Ectodermal cell (in vitro differentiated cells): Measurements from ENCODE around the gene HOXA4.

Experiments used
- H3K27ac ChIP-seq: 2 replicates; pipeline ENCODE4 v1.7.0; 2013; ENCODE audit warnings: mild to moderate bottlenecking, low read depth, low read length; ENCODE audit not compliant: insufficient read depth, poor library complexity, severe bottlenecking
- H3K27me3 ChIP-seq: 2 replicates; pipeline ENCODE4 v1.7.0; 2013; ENCODE audit warnings: mild to moderate bottlenecking, low read length; ENCODE audit not compliant: insufficient read depth, control insufficient read depth, poor library complexity, severe bottlenecking
- H3K36me3 ChIP-seq: one replicate; pipeline ENCODE4 v1.7.0; 2013; ENCODE audit warnings: low read length; ENCODE audit not compliant: control insufficient read depth, insufficient read depth
- H3K4me1 ChIP-seq: one replicate; pipeline ENCODE4 v1.7.0; 2013; ENCODE audit warnings: low read length; ENCODE audit not compliant: control insufficient read depth, insufficient read depth
- H3K4me3 ChIP-seq: 2 replicates; pipeline ENCODE4 v1.7.0; 2013; ENCODE audit warnings: low read depth, low read length, control low read depth; ENCODE audit not compliant: insufficient read depth
- H3K9me3 ChIP-seq: 2 replicates; pipeline ENCODE4 v1.7.0; 2013; ENCODE audit warnings: mild to moderate bottlenecking, low read length, moderate library complexity; ENCODE audit not compliant: control insufficient read depth
- WGBS, 2 experiments: methylation state at CpG; one replicate each; pipeline ENCODE4 v1.1.7; 2013; ENCODE audit warnings: missing lambda C conversion rate in 2 of 2; 5-methylcytosine and 5-hydroxymethylcytosine counted together

HOXA4 gene

DNA sequence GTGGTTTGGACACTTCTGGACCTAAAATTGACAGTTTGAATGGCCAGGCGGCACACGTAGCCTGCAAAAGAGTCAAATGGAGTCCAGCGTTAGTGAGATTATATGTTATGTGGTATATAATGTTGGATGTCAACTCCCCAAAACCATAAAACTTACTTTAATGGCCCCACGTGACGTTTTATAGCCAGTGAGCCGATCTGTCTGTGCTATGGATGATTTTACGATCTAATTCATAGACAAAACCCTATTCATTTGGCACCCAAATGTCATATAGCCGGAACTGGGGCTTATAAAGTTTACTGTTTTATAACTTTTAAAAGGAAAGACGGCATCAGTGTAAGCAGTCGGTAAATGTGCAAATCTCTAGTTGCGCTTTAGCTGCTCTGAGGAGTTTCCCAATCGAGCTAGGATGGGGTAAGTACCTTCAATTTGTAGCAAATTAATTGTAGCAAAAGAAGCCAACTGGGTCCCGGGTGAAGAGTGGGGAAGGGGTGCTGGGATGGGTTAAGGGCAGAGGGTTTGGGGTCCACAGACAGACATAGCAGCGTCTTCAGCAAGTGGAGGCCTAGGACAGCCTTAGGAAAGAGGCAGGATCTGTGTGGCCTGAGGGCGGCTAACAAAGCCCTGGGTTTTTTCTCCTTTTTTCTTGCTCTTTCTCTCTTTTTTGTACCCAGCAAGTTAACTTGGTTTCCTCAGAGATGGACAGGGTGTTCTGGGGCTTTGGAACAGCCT is 9.7 kb upstream of the HOXA4 start:
- H3K27me3 ChIP-seq: peaks cover 100% of the 10 kb centered on the region
- 26 to 30% methylated on average over 15 of the region's 15 CpGs for WGBS, 2 experiments
- peaks cover 4% of the 10 kb centered on the region for H3K4me1 ChIP-seq
- H3K4me3 ChIP-seq: no peak overlapping the region
- no peaks in the 10 kb centered on the region for H3K9me3 ChIP-seq
- H3K36me3 ChIP-seq: no peaks in the 10 kb centered on the region
- H3K27ac ChIP-seq: no peak overlapping the region

DNA sequence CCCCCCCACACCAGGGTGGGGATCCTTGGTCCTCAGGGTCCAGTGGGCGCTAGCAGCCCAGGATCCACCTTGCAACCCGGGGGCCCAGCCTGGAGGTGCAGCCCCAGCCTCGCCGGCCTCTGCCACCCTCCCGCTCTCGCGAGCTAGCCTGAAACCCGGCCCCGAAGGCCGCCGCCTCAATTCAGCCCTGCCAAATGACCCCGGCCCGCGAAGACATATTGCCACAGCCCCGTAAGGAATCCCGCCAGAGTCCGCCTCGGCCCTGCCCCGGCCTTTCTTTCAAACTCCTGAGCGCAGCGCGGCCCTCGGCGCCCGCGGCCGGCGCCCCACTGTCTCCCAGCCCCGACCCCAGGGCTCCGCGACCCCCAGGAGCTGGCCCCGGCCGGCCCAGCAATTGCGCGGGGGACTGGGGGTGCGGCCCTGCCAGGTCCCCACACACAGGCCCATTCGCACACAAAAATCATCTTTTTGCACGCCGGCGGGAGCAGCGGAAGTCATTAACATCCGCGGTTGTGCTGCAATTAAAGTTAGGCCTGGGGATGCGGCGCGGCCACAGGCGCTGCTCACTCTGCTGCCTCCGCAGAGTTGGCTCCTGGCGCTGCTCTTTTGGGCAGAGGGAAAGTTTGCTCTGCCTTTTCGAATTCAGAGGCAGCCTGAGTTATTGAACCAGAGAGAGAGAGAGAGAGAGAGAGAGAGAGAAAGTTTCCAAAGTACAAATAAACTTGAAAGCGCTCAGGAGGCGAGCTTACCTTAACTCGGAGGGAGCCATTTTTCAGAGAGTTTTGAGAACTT is 9.0 kb upstream of the HOXA4 start:
- Histone ChIP-seq H3K4me1 (peaks cover 4% of the 10 kb centered on the region), H3K36me3 (no peaks in the 10 kb centered on the region), H3K9me3 (no peaks in the 10 kb centered on the region), H3K27me3 (peaks cover 100% of the 10 kb centered on the region), H3K27ac (no peak overlapping the region), H3K4me3 (no peak overlapping the region)
- whole genome bisulfite sequencing, 2 experiments: 1% methylated on average over 53 of the region's 53 CpGs

DNA sequence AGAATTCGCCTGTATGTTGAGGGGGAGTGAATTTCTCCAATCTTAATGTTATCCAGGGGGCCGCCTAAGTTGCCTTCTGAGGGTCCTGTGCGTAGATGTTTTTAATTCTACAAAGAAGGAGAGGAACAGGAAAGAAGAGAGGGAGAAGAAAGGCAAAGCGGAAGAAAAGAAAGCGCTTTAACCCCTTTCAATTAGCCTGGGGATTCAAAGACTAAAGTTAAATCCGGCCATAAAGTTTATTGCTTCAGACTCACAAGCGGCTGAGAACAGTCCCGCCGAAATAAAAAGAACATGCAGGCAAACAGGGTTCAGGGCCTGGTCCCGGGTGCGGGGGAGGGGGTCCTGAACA is 8.4 kb upstream of the HOXA4 start:
- no peak overlapping the region for H3K4me3 ChIP-seq
- H3K9me3 ChIP-seq: no peaks in the 10 kb centered on the region
- H3K4me1 ChIP-seq: peaks cover 4% of the 10 kb centered on the region
- H3K36me3 ChIP-seq: no peaks in the 10 kb centered on the region
- H3K27ac ChIP-seq: no peak overlapping the region
- H3K27me3 ChIP-seq: peaks cover 100% of the 10 kb centered on the region
- 7 to 8% methylated on average over 11 of the region's 11 CpGs for WGBS, 2 experiments

DNA sequence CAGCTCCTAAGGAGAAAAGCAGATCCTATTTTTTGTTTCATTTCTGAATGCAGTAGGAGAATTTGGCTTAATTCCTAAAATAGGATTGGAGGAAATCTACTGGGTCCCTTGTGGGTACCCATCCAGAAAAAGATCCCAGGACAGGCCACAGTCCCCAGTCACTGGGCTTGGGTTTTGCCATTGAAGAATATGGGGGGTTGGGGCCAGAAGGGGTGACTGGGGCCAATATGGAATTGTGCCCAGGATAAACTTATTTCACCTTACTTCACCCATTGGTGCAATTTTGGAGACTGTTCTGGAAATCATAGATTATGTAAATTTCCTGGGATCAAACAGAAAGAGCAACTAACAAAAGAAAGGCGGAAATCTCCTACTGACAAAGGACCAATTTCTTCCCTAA is 7.9 kb upstream of the HOXA4 start:
- Histone ChIP-seq H3K27me3 (peaks cover 100% of the 10 kb centered on the region), H3K4me3 (no peak overlapping the region), H3K4me1 (peaks cover 4% of the 10 kb centered on the region), H3K27ac (no peak overlapping the region), H3K9me3 (no peaks in the 10 kb centered on the region), H3K36me3 (no peaks in the 10 kb centered on the region)
- 25 to 29% methylated on average over 1 of the region's 1 CpG for WGBS, 2 experiments

DNA sequence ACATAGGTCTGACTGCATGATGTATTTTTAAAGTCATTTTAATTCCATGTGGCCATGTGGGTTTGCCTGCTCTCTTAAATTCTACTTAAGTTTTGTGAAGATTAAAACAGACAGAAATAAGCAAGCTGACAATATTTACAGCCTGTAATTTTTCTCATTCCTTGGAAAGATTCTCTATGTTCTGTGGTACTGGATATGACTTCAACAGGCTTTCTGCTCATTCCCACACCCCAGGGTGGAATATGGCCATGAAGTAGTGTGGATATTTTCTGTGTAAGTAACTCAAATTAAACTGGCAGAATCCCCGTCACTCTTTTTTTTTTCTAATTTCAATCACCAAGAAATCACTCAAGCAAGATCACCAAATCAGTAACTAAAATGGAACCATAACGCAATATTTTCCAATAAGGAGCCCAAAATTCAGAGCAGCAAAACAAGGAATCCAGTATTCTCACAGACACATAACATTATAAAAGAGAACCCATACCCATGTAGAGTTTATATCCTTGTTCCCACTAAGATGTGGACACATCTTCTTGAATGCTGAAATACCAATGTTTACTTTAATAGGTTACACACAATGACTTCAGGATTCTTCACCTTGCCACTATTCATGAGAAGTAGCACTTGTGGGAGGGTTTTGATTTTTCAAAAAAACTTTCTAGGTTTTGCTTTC is 7.2 kb upstream of the HOXA4 start:
- H3K9me3 ChIP-seq: no peaks in the 10 kb centered on the region
- 49 to 65% methylated on average over 2 of the region's 2 CpGs for WGBS, 2 experiments
- H3K27ac ChIP-seq: no peak overlapping the region
- no peaks in the 10 kb centered on the region for H3K36me3 ChIP-seq
- H3K4me1 ChIP-seq: peaks cover 4% of the 10 kb centered on the region
- H3K27me3 ChIP-seq: peaks cover 100% of the 10 kb centered on the region
- H3K4me3 ChIP-seq: no peak overlapping the region

DNA sequence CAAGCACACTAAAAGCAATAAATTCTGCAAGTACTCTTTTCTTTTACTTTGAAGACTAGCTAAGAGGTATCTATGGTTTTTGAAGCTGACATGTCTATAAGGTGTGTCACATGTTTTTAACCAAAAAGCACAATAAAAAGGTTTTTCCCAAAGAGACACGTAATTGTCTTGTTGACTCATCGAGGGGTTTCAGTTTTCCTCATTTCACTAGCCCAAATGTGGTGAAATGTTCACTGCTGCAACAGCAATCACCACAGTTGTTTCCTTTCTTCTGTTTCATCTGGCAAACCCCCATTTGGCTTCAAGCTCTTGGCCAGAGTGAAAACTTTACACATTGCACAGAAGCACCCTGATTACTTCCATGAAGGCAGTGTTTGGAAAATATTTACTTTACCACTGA is 3.8 kb upstream of the HOXA4 start:
- no peak overlapping the region for H3K4me3 ChIP-seq
- H3K9me3 ChIP-seq: no peaks in the 10 kb centered on the region
- H3K27me3 ChIP-seq: peaks cover 100% of the 10 kb centered on the region
- no peaks in the 10 kb centered on the region for H3K36me3 ChIP-seq
- no peak overlapping the region for H3K27ac ChIP-seq
- 16 to 18% methylated on average over 2 of the region's 2 CpGs for WGBS, 2 experiments
- H3K4me1 ChIP-seq: no peaks in the 10 kb centered on the region

DNA sequence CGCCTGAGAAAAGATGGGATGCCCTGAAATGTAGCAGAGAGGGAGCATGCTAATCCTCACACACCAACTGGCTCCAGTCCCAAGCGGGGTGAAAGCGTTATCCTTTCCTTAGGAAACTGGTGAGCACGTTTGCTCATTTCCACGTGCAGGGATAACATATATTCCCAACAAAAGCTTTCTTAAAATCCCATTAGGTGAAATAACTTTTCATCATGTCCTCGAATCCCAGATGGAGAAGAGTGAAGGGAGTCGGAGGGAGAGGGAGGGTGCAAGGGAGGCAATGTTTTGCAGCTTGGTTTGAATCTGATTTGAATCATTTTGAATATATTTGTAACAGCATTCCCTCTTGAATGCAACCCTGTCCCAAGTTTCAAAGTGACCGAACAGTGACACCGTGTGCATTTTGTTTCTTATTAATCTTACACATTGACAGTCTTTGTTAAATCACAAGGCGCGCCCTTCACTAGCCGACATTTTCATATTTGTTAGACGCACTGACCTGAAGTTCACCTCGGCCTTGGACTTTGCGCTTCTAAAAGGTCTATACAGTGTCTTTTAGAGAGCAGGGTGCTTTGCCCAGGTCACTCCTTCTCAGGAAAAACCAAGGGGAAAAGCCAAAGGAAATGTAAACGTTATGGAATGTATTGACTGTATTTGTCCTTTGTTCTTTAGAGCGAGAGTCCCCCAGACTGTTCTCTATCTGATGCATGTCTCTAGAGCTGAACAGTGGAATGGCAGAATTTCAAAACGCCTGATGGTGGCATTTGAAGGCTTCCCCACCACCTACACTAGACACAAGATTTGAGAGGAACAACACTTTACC is 3.1 kb upstream of the HOXA4 start:
- peaks cover 100% of the 10 kb centered on the region for H3K27me3 ChIP-seq
- no peaks in the 10 kb centered on the region for H3K36me3 ChIP-seq
- H3K27ac ChIP-seq: no peak overlapping the region
- 15 to 17% methylated on average over 16 to 18 of the region's 18 CpGs for WGBS, 2 experiments
- H3K9me3 ChIP-seq: no peaks in the 10 kb centered on the region
- no peaks in the 10 kb centered on the region for H3K4me1 ChIP-seq
- no peak overlapping the region for H3K4me3 ChIP-seq

DNA sequence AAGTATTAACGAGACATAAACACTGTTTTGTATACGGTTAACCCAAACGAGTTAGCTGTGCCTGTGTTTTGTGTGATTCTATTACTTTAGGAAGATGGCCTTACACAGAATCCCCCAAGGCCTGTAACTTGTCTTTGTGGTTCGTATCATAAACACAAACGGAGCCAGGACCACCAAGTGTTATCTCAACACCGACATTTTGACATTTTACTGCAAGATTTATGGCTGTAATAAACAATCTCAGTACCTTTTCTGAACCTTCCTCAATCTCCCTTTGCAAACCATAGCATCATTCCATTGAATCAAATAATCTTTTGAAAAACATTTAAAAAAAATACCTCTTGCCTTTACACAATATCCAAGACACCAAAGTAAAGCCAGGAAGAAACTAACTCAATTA is 2.4 kb upstream of the HOXA4 start:
- peaks cover 100% of the 10 kb centered on the region for H3K27me3 ChIP-seq
- H3K27ac ChIP-seq: no peak overlapping the region
- no peaks in the 10 kb centered on the region for H3K36me3 ChIP-seq
- H3K9me3 ChIP-seq: no peaks in the 10 kb centered on the region
- 16 to 30% methylated on average over 6 of the region's 6 CpGs for WGBS, 2 experiments
- H3K4me3 ChIP-seq: no peak overlapping the region
- H3K4me1 ChIP-seq: no peaks in the 10 kb centered on the region

DNA sequence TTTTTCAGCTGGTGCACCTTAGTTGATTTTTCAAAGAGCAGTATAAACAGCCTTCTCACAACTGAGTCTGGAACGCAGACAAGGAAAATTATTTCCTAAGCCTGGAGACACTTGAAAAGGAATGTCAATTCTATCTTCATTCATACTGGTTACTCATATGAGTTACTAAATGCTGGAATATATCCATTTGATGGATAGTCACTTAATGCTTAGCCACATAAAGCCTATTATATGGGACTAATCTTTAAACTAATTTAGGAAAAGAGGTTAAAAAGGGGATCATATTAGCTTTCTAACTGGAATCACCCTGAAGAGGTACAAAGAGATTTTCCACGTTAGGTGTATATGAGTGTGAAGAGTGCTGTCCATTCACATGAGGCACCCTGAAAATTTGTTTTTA is 1.7 kb upstream of the HOXA4 start:
- Histone ChIP-seq H3K36me3 (no peaks in the 10 kb centered on the region), H3K27me3 (peaks cover 100% of the 10 kb centered on the region), H3K9me3 (no peaks in the 10 kb centered on the region), H3K4me1 (no peaks in the 10 kb centered on the region), H3K4me3 (no peak overlapping the region), H3K27ac (no peak overlapping the region)
- 25 to 37% methylated on average over 2 of the region's 2 CpGs for WGBS, 2 experiments
